T-helper 2 cell treated with Interferon-gamma antibody and Interleukin-4, amounts not matched to agents 100 ng/mL and 5 ng/mL, for 36 hours (primary cell): ENCODE data around the gene CXCR6. TPM values are rescaled to one million over a fixed set of nuclear protein-coding genes. Genes with fewer than 3 reads are reported as not detected.
"Not testable (repeated sequence)": the region's sequence is repeated elsewhere in the genome, so short reads cannot be mapped to it uniquely, and the experiment has no call there.

ENCODE experiments used
- intact Hi-C: fragments of 100-400 bp; cut with micrococcal nuclease; formaldehyde crosslinking; loops from one replicate; pipeline ENCODE4 v1.15.1; 2023
- total RNA-seq: library from RNA; stranded (reverse); gene quantifications from 2 replicates; pipeline ENCODE4 v1.2.3, GENCODE V29; 2022

The CXCR6 gene
- total RNA-seq, 1 donor from 2014 or later, result 10.3 TPM

GRCh38 chr3:45984331-45985312 is 41.4 kb downstream of the CXCR6 start:
- intact Hi-C loops, result no loop called here

DNA sequence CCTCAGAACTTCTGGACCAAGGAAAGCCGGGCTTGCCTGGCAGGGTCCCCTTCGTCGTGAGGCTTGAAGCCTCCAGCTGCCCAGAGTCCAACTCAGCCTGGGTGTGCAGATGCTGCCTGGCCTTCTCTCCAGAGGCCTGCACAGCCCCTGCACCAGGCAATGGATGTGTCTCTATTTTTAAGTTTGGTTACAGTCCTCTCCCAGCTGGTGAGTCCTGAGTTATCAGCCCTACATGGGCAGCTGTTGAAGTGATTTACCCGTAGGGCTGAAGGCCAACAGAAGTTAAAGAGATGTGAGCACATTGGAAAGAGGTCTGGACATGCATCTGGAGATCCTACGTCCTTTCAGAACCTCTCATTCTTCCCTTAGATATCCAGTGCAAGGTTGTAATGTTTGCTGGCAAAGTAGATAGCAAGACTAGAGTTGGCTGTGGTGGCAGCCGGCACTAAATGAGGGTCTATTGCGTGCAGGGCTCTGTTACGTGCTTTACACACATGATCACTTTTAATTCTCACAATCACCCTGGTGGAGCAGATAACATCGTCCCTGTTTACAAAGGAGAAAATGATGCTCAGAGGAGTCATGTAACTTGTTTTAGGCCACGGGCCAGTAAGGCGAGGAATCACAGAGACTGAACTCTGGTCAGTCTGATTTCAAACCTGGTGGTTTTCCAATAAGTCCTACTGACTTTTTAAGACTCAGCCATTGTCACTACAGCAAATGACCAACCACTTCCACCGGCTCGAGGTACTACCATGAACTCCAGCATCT is 42.5 kb downstream of the CXCR6 start:
- intact Hi-C loops, result no loop called here

GRCh38 chr3:45986303-45986982 is 43.2 kb downstream of the CXCR6 start:
- intact Hi-C loops, result no loop called here

DNA sequence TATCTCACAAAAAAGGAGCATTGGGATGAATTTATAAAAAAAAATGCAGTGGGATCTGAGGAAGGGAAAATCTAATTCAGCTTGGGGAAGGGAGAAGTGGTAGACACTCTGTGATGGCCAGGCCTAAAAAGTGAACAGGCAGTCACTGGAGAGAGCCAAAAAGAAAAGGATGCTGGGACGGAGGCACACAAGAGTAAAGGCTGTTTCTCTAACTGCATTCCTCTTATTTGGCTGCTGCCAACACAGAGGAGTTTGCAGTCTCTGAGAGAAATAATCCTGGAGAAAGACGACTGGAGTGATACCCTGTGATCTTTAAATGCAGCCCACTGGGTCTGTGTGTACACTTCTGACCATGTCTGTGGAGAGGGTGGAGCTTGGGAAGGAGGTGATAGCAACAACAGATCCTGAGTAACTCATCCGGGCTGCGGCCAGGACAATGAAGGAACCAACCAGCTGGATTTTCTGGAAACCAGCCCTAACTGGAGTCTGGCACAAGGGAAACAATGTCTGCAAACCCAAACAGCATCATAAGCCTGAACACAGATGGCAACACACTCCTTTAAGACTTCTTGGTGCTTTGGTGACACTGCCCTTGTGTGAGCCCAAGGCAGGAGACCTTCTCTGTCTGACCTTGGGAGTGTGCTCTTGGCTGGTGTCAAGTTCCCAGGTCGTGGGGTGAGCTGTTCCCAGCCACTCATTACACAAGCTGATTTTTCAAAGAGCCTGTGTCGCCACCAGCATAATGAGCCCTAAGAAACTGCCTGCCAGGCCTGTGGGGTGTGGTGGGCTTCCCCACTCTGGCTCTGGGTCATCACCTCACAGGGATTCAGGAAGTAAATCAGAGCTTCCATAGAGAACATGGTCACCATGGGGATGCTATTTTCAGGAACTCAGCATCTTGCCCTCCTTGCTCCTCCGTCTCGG is 44.4 kb downstream of the CXCR6 start:
- intact Hi-C loops, result no loop called here

GRCh38 chr3:45988362-45988761 is 45.1 kb downstream of the CXCR6 start:
- intact Hi-C loops, result no loop called here

GRCh38 chr3:45988804-45989203 is 45.5 kb downstream of the CXCR6 start:
- intact Hi-C loops, result no loop called here

DNA sequence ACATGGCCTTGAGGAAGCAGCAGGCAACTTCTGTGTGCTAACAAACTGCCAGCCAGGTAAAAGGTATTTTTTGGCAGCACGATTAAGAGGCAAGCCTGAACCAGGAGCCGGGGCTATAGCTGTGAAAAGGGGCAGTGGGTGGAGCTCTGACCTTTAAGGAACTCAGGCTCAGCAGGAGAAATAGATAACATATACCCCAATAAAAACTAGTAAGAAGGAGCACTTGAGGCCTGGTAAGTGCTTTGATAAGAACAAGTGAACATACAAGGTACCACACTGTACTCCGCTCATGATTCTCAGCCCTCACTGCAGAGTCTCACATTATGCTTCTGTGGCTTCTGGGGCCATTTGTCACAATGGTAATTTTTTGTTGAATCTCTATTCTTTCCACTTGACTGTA is 46.9 kb downstream of the CXCR6 start:
- intact Hi-C loops, result loop anchor here (5.0 kb wide), 2 partner anchors 48 to 987 kb away; partner anchors contain the start of genes CCDC12, CXCR6 and NBEAL2

GRCh38 chr3:45991341-45991740 is 48.1 kb downstream of the CXCR6 start:
- intact Hi-C loops, result loop anchor here (5.0 kb wide), 2 partner anchors 49 to 986 kb away; partner anchors contain the start of genes CCDC12, CXCR6 and NBEAL2

- intact Hi-C loops, result loop anchor here (2.0 to 5.0 kb wide), 3 partner anchors 50 to 985 kb away; partner anchors contain the start of genes CCDC12, CXCR6 and NBEAL2
Observed at GRCh38 chr3:45992133-45992729, 49.0 kb downstream of the CXCR6 start.

- intact Hi-C loops, result loop anchor here (2.0 to 5.0 kb wide), 3 partner anchors 51 to 984 kb away; partner anchors contain the start of genes CCDC12, CXCR6 and NBEAL2
Observed at GRCh38 chr3:45992821-45993221, 49.6 kb downstream of the CXCR6 start.

DNA sequence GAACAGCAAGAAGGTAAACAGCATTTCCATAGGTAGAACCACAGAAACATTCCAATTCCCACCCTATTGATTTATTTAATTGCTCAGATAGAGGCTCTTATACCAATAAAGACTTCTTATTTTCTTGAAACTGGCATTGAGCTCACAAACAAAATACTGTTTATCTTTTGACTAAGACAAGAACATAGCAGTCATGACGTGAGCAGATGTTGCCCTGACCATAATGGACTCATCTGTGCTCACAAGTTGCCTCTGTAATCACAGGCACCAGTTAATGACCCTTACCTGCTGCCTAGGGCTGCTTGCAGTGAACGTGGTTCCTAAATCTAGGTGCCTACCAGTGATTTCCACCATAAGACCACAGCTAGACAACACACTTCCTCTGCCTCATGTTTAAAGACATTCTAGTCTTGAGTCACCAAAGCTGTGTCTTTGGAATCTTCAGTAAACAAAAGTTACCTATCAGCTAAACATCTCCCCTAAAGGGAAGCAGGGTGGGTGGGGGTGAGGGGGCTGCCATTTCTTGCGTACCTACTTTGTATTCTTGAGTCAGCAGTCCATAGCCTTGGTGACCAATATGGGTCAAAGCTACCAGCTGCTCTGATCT is 50.3 kb downstream of the CXCR6 start:
- intact Hi-C loops, result loop anchor here (2.0 to 5.0 kb wide), 3 partner anchors 51 to 984 kb away; partner anchors contain the start of genes CCDC12, CXCR6 and NBEAL2

GRCh38 chr3:45994419-45995235 is 51.4 kb downstream of the CXCR6 start:
- intact Hi-C loops, result loop anchor here (1.0 to 5.0 kb wide), 3 partner anchors 16 to 983 kb away; partner anchors contain the start of genes CCDC12, CXCR6 and NBEAL2

GRCh38 chr3:45995236-45996192 is 52.2 kb downstream of the CXCR6 start, which contains the start of gene FYCO1:
TSS of gene FYCO1 (minus strand) at chr3:45995824. CDS start at chr3:45984910, 10,914 bp downstream.
- intact Hi-C loops, result loop anchor here (1.0 kb wide), 1 partner anchor 17 kb away; no protein-coding TSS in a partner anchor

GRCh38 chr3:45997499-45997898 is 54.2 kb downstream of the CXCR6 start:
- intact Hi-C loops, result not testable (repeated sequence)

GRCh38 chr3:45997942-45998341 is 54.7 kb downstream of the CXCR6 start:
- intact Hi-C loops, result no loop called here
